Glomerular visceral epithelial cell (primary cell): ENCODE results near the gene KCNMA1.

Source experiments
- DNase-seq: peaks from one replicate; pipeline ENCODE4 v3.0.0-alpha.2; 2016; ENCODE audit errors: extremely low spot score

KCNMA1 gene

GRCh38 chr10:77510294-77510693 lies 127.3 kb downstream of the KCNMA1 start:
- no peak for DNase-seq

DNA sequence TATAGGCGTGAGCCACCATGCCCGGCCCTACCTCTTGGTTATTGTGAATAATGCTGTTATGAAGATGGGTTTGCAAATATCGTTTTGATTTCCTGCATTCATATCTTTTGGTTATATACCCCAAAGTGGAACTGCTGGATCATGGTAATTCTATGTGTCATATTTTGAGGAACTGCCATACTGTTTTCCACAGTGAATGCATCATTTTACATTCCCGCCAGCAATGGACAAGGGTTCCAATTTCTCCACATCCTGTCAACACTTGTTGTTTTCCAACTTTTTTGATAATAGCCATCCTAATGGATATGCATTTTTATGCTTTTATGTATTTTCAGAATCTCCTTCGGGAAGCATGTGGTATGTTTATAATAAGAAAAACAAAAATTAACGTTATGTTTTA lies 128.2 kb downstream of the KCNMA1 start:
- DNase-seq, result no peak

GRCh38 chr10:77507291-77507880 lies 130.2 kb downstream of the KCNMA1 start:
- no peak for DNase-seq

- DNase-seq, result no peak
Measured at GRCh38 chr10:77506517-77507200, 130.9 kb downstream of the KCNMA1 start.

DNA sequence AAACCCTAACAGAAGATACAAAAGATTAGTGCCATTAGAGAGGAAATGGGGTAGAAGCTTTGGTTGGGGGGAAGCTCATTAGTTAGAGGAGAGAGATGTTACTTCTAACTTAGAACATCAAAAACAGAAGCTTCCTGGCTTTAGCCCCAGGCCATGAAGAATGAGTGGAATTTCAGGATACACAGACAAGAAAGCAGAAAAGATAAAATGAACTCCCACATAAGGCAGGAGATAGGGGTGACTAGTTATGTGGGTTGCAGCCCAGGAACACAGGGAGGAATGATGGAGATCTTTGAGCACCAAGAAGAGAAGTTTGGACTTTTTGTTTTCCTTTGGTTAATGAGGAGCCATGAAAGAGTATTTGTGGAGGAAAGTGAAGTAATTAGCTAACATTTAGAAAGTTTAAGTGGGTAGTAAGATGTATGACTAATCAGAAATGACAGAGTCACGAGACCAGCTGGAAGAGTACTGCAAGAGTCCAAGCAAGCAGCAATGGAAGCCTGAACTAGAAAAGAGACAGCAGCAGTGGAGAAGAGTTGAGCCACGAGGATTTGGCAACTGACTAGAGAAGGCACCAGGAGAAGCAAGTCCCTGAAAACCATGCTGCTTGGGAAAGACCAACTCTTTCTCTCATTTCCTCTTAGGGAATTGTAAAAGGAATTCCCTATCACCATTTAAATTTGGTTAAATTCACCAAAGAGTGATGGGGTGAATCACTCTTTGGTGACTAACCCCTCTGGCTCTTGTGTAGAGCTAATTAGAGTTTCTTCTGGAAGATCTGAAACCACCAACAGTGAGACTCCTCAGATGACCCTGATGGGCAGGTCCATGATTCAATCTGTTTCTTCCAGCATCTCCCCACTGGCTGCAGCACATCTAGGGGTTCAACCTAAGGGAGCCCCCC lies 131.9 kb downstream of the KCNMA1 start:
- DNase-seq, result peak; percentile 87

- DNase-seq, result peak; percentile 90
Measured at GRCh38 chr10:77504873-77505257, 132.7 kb downstream of the KCNMA1 start.

DNA sequence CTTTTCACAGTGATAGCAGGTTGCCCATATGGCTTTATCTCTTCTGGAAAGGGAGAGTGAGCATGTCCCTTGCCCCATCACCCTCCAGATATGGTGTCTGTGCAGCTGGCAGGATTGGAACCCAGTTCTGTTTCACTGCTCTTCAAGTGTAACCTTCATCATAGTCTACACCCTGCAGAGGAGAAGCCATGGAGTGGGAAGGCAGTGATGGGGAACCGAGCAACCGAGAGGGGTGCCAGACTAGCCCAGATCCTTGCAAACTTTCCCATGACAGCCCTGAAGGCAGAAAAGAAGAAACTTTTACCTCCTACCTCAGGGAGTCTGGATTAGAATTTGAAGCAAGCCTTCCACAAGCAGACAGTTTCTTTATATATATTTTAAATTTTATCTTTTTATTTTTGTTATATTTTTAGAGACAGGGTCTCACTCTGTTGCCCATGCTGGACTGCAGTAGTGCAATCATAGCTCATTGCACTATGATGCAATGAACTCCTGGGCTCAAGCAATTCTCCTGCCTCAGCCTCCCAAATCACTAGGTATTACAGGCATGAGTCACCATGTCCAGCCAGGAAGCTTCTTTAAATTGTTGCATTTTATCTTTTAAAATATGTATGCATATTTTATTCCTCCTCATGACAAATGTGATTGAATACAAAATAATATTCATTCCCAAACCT lies 133.3 kb downstream of the KCNMA1 start:
- peak; percentile 31 for DNase-seq

- DNase-seq, result no peak
Measured at GRCh38 chr10:77501846-77502261, 135.8 kb downstream of the KCNMA1 start.

DNA sequence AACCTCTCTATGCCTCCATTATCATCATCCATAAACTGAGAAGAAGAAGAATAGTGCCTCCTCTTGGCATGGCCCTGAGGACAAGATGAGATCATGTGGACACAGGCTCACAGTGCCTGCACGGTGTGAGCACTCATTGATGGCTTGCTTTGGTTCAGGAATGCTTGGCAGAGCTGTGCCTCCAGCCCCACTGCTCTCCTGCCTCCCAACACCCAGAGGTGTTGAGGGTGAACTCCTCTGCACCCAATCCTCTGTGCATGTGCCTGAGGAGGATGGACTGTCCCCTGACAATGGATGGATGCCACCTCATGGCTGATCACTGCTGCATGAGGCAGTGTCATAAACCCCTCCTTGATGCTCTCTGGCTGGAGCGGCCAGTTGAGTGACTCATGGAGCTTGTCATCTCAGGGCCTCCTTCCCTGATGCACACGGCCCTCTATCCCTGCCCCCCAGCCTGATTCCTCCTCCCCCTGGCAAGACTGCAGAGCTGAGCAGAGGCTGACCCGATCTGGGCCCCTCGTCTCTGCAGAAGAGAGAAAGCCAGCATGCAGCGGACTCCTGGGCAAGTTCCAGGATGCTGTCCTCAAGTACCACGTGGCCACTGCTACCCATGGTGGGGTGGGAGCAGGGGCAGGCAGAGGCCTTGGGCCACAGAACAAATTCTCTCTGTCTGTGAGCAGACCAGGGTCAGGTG lies 136.3 kb downstream of the KCNMA1 start:
- peak; percentile 89 for DNase-seq

DNA sequence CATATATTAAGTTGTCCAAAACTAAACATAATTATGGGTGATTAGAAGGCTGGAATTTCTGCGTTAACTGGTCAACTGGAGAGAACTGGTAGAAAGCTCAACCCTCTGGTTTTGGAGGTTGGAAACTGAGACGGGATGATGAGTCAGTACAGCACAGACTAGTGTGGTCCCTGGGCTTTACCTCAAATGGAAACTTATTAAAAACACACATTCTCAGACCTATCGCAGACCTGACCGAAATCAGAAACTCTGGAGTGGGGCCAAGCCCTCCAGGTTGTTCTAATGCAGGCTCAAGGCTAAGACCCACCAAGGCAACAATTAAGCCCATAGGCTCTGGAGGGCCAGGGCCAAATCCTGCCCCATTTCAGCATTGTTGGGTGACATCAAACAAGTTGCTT lies 136.9 kb downstream of the KCNMA1 start:
- peak; percentile 81 for DNase-seq

- no peak for DNase-seq
Measured at GRCh38 chr10:77498829-77499228, 138.8 kb downstream of the KCNMA1 start.

GRCh38 chr10:77498210-77498609 lies 139.4 kb downstream of the KCNMA1 start:
- DNase-seq, result no peak

- peak; percentile 37 for DNase-seq
Measured at GRCh38 chr10:77497748-77498147, 139.9 kb downstream of the KCNMA1 start.

DNA sequence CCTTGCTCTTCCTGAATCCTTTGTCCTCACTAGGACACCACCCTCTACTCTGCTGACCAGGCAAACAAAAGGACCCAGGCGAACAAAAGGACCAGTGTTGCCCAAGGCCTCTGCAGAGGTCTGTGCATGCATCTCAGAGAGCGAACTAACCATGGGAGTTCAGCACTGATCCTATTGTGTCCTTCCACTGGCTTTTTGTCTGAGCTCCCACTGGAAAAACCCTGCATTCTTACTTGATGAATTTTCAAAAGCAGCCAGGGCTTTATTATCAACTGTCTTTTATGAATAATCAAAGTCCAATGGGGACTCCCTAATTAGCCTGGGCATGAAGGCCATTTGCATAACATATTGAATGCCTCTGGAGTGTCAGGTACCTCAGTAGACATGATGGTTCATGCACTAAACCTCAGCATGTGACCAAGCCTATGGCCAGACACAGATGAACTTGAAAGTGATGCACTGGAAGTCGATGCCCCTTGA lies 140.6 kb downstream of the KCNMA1 start:
- no peak for DNase-seq

DNA sequence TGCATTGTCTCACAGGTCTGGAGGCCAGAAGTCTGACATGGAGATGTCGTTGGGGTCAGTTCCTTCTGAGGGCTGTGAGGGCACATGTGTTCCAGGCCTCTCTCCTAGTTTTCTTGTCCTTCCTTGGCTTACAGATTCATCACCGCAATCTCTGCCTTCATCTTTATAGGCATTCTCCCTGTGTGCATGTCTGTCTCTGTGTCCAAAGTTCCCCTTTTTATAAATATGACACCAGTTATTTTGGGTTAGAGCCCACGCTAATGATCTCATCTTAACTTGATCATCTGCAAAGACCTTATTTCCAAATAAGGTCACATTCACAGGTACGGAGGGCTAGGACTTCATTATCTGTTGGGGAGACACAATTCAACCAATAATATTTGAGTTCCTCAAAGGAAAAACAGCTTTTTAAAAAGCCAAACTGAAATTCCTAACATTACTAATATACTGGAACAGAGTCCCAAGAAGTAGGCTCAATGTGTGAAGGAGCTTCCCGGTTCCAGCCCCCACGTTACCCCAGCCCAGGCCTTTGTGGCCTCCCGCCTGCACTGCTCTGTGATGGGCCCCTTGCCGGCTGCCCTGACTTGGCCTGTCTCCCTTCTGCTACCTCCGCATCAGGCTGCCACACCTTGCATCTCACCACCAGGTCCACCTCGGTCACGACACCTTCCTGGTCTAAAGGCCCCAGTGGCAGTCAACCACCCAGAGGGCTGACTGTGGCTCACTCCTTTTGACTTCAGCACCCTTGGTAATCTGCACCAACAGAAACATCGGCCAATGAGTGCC lies 142.7 kb downstream of the KCNMA1 start:
- DNase-seq, result no peak

- DNase-seq, result peak; percentile 43
Measured at GRCh38 chr10:77494327-77494726, 143.3 kb downstream of the KCNMA1 start.

GRCh38 chr10:77493851-77494261 lies 143.8 kb downstream of the KCNMA1 start:
- no peak for DNase-seq

GRCh38 chr10:77493239-77493806 lies 144.3 kb downstream of the KCNMA1 start:
- DNase-seq, result no peak

DNA sequence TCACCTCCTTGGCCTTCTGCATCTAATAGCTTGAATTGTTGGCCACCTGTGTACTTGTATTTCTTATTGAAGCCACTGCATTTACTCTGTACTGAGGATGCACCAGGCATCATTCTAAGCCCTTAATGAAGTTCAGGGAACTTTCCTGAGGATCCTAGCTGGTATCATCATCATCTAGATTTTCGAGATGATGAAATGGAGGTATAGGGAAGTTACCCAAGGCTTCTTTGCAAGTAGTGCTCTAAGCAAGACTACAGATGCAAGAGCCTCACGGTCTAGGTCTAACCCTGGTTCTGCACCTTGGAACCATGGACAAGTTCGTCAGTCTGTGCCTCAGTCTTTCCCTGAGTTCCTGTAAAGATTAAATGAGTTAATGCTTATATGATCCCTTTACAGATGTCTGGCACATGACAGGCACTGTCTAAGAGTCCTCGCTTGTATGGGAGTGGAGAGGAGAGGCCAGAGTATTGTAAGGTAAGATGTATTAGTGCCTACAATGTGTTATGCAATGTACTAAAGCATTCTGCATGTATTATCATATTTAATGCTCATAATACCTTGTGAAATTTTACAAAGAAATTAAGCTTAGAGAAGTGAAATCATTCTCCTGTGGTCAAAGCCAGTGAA lies 145.1 kb downstream of the KCNMA1 start:
- DNase-seq, result no peak
